GM12878 (cell line): ENCODE data around the gene MYO15A. TPM values are rescaled to one million over a fixed set of nuclear protein-coding genes. Genes with fewer than 3 reads are reported as not detected.

Experiments used
- ATAC-seq: fragments of 200-7000 bp; cut with Tn5 transposase; 3 replicates; pipeline ENCODE4 v1.9.1; 2020; ENCODE audit warnings: mild to moderate bottlenecking, moderate library complexity
- BruUV-seq: library from RNA; stranded (reverse); fragments of 400-500 nt; replicated peaks from 2 replicates; lab custom pipeline; 2021; lab: Mats Ljungman, UMichigan
- CTCF ChIA-PET: fragments of 300-600 bp; sonication (Branson Sonifier 250); formaldehyde crosslinking; extraction: SDS; loops from one replicate; lab custom pipeline; 2021; ENCODE audit warnings: inconsistent platforms; lab: Yijun Ruan, JAX
- POLR2A ChIA-PET: fragments of 350-600 bp; formaldehyde crosslinking; extraction: SDS; loops from one replicate; lab custom pipeline; 2021; ENCODE audit warnings: inconsistent platforms; lab: Charles Lee
- RAD21 ChIA-PET: fragments of 300-600 bp; sonication (Branson Sonifier 250); formaldehyde crosslinking; loops from one replicate; lab custom pipeline; 2023; ENCODE audit warnings: antibody characterized with exemption; ENCODE audit not compliant: unreplicated experiment; lab: Charles Lee
- SMC1A ChIA-PET: fragments of 300-600 bp; sonication (Branson Sonifier 250); formaldehyde crosslinking; loops from one replicate; lab custom pipeline; 2023; ENCODE audit not compliant: unreplicated experiment, uncharacterized antibody; lab: Charles Lee
- DNase-seq: peaks from one replicate; pipeline ENCODE4 v3.0.0-alpha.2; 2011; ENCODE audit warnings: low read depth, low spot score
- FAIRE-seq: peaks from 3 replicates; lab custom pipeline; 2011; peaks lifted over from hg19 to GRCh38; lab: Jason Lieb, UNC
- H2AFZ ChIP-seq: 2 replicates; pipeline ENCODE4 v1.6.0; 2011; ENCODE audit warnings: low read depth, low read length, control low read depth; ENCODE audit not compliant: control insufficient read depth
- H3K27ac ChIP-seq: 2 replicates; pipeline ENCODE4 v1.5.1; 2011; ENCODE audit warnings: control low read depth; ENCODE audit not compliant: control insufficient read depth, insufficient read depth
- H3K27me3 ChIP-seq, 2 experiments: replicated peaks in 1 of 2; 2 replicates each; pipeline versions ENCODE4 v1.6.0 to v1.6.1; 2011; ENCODE audit warnings: low read length in 1 of 2; ENCODE audit not compliant: control insufficient read depth in 2 of 2, insufficient read depth in 2 of 2
- H3K36me3 ChIP-seq, 2 experiments: 2 replicates each; pipeline ENCODE4 v1.5.1; 2011; ENCODE audit warnings: low read length in 1 of 2; ENCODE audit not compliant: control insufficient read depth in 2 of 2, insufficient read depth in 2 of 2
- H3K4me1 ChIP-seq: 2 replicates; pipeline ENCODE4 v1.6.1; 2011; ENCODE audit warnings: mild to moderate bottlenecking, low read length, moderate library complexity, mixed read lengths; ENCODE audit not compliant: control insufficient read depth, insufficient read depth
- H3K4me2 ChIP-seq: 2 replicates; pipeline ENCODE4 v1.6.0; 2011; ENCODE audit warnings: control low read depth; ENCODE audit not compliant: control insufficient read depth, insufficient read depth
- H3K4me3 ChIP-seq: fragments of 200-600 bp; sonication (generic); 2 replicates; pipeline ENCODE4 v1.5.1; 2016
- H3K79me2 ChIP-seq: 2 replicates; pipeline ENCODE4 v1.6.0; 2011; ENCODE audit warnings: low read length; ENCODE audit not compliant: control insufficient read depth, insufficient read depth
- H3K9ac ChIP-seq: 2 replicates; pipeline ENCODE4 v1.8.0; 2011; ENCODE audit warnings: low read length, control low read depth, mixed read lengths; ENCODE audit not compliant: control insufficient read depth, insufficient read depth
- H3K9me3 ChIP-seq: replicated peaks from 3 replicates; pipeline ENCODE4 v1.5.1; 2011; ENCODE audit warnings: mild to moderate bottlenecking, low read length; ENCODE audit not compliant: control insufficient read depth, insufficient read depth
- H4K20me1 ChIP-seq: 2 replicates; pipeline ENCODE4 v1.6.0; 2011; ENCODE audit not compliant: control insufficient read depth, insufficient read depth
- ASH2L ChIP-seq: fragments of 300-600, 200-600 bp; sonication (generic); IDR thresholded peaks from 2 replicates; pipeline ENCODE4 v1.6.1; 2017; ENCODE audit warnings: low read depth, mild to moderate bottlenecking, borderline replicate concordance
- ATF7 ChIP-seq: fragments of 450-650 bp; IDR thresholded peaks from 2 replicates; pipeline ENCODE4 v1.6.1; 2016; ENCODE audit warnings: low read depth, mild to moderate bottlenecking
- CBX5 ChIP-seq: sonication (generic); IDR thresholded peaks from 2 replicates; pipeline ENCODE4 v1.6.1; 2016; ENCODE audit warnings: low read depth, moderate library complexity, mild to moderate bottlenecking, inconsistent platforms
- CHD2 ChIP-seq: IDR thresholded peaks from 2 replicates; pipeline ENCODE4 v1.6.1; 2011; ENCODE audit warnings: low read depth, low read length, improper control_type of control experiment, borderline replicate concordance
- E2F4 ChIP-seq: IDR thresholded peaks from 2 replicates; pipeline ENCODE4 v1.6.1; 2012; ENCODE audit warnings: low read depth, low read length, improper control_type of control experiment
- RAD51 ChIP-seq: fragments of 450-650 bp; IDR thresholded peaks from 2 replicates; pipeline ENCODE4 v1.6.1; 2016; ENCODE audit warnings: moderate library complexity, mild to moderate bottlenecking, inconsistent platforms
- SIN3A ChIP-seq: IDR thresholded peaks from 2 replicates; pipeline ENCODE4 v1.6.1; 2012; ENCODE audit warnings: low read depth, low read length, improper control_type of control experiment
- SPI1 ChIP-seq: IDR thresholded peaks from 2 replicates; pipeline ENCODE4 v1.6.1; 2011; ENCODE audit warnings: low read depth, mild to moderate bottlenecking, low read length, moderate library complexity, borderline replicate concordance; ENCODE audit not compliant: insufficient read depth
- ZNF687 ChIP-seq: fragments of 450-650 bp; IDR thresholded peaks from 2 replicates; pipeline ENCODE4 v1.6.1; 2017; ENCODE audit warnings: mild to moderate bottlenecking, moderate library complexity
- ZSCAN29 ChIP-seq: fragments of 450-650 bp; IDR thresholded peaks from 2 replicates; pipeline ENCODE4 v1.6.1; 2017; ENCODE audit warnings: mild to moderate bottlenecking, moderate library complexity
- WGBS: methylation state at CpG from one replicate; pipeline ENCODE4 v1.1.6; 2016; ENCODE audit warnings: low lambda C conversion rate; ENCODE audit not compliant: insufficient replicate concordance, insufficient coverage; ENCODE audit errors: missing lambda C conversion rate; 5-methylcytosine and 5-hydroxymethylcytosine counted together
- in situ Hi-C: fragments of 300-500 bp; cut with MboI; formaldehyde crosslinking; loops from 9 replicates; pipeline ENCODE4 v1.14.3; 2018; ENCODE audit warnings: mixed read lengths
- intact Hi-C: fragments of 100-400 bp; cut with micrococcal nuclease; formaldehyde crosslinking; loops from one replicate; pipeline ENCODE4 v1.14.2; 2022; ENCODE audit not compliant: unreplicated experiment
- polyA plus RNA-seq, 11 experiments: library from polyadenylated mRNA; depleted of rRNA in 4 of 11; unstranded in 6 of 11; stranded (reverse) in 5 of 11; fragments of >200 nt; fragmentation: Nextera tagmentation in 4 of 11; fragmentation: Illumina TruSeq in 1 of 11; extraction: Ambion mirVana in 4 of 11; extraction: Trizol in 1 of 11; gene quantifications; 1 replicate in 1 of 11; 2 replicates in 10 of 11; pipeline versions ENCODE4 v1.2.1 to v1.2.3, GENCODE V29; 2011 to 2016; ENCODE audit warnings: inconsistent platforms in 2 of 11, missing spikeins in 2 of 11, low read depth in 1 of 11
- total RNA-seq, 4 experiments: library from RNA; depleted of rRNA in 3 of 4; stranded (reverse); fragments of >200 nt in 3 of 4; fragmentation: Illumina TruSeq in 1 of 4; extraction: Trizol in 1 of 4; gene quantifications; 2 replicates each; pipeline versions ENCODE4 v1.2.1 to v1.2.3, GENCODE V29; 2013 to 2021
- TF ChIP-seq, protein P1 (sequence below): IDR thresholded peaks from 2 replicates; pipeline ENCODE4 v1.6.1; 2011; ENCODE audit warnings: borderline replicate concordance, low read depth, mild to moderate bottlenecking, moderate library complexity, low read length; ENCODE audit not compliant: insufficient read depth, poor library complexity, severe bottlenecking
- TF ChIP-seq, protein P2 (sequence below): fragments of 450-650 bp; formaldehyde crosslinking; IDR thresholded peaks from 2 replicates; pipeline ENCODE4 v1.4.0; 2022; ENCODE audit warnings: mild to moderate bottlenecking, moderate library complexity

Gene MYO15A
- total and polyA plus RNA-seq, 10 of the 15 experiments (the other 5 are each of a cell fraction or from before 2014, with no cell fraction given) = 0.03 to 0.77 (median 0.21) TPM; not detected in 4

- TF ChIP-seq, protein P1, sequence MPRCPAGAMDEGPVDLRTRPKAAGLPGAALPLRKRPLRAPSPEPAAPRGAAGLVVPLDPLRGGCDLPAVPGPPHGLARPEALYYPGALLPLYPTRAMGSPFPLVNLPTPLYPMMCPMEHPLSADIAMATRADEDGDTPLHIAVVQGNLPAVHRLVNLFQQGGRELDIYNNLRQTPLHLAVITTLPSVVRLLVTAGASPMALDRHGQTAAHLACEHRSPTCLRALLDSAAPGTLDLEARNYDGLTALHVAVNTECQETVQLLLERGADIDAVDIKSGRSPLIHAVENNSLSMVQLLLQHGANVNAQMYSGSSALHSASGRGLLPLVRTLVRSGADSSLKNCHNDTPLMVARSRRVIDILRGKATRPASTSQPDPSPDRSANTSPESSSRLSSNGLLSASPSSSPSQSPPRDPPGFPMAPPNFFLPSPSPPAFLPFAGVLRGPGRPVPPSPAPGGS = no peak
- TF ChIP-seq CHD2 (no peak), RAD51 (no peak), SPI1 (no peak)
These were observed 117.9 kb downstream of the MYO15A start (continued) for GRCh38 chr17:18226284-18226945.

GRCh38 chr17:18227635-18228034 lies 119.1 kb downstream of the MYO15A start:
- Histone ChIP-seq H3K36me3 (no peaks in the 10 kb centered on the region), H2AFZ (no peak overlapping the region), H3K79me2 (no peaks in the 10 kb centered on the region), H3K9me3 (no peaks in the 10 kb centered on the region), H3K4me1 (no peaks in the 10 kb centered on the region), H4K20me1 (no peaks in the 10 kb centered on the region), H3K4me3 (no peak overlapping the region), H3K27ac (no peak overlapping the region), H3K27me3 (no peaks in the 10 kb centered on the region), H3K4me2 (no peak overlapping the region), H3K9ac (no peak overlapping the region)
- DNase-seq = no peak
- RAD21 ChIA-PET = no interaction called here
- SMC1A ChIA-PET = no interaction called here
- ATAC-seq = no peak
- POLR2A ChIA-PET = no interaction called here
- no peak for FAIRE-seq
- CTCF ChIA-PET = no interaction called here
- in situ Hi-C loops (no loop called here), intact Hi-C loops (loop anchor here (2.0 to 5.0 kb wide), 2 partner anchors 33 to 45 kb away; partner anchors contain the start of genes ALKBH5 and MIEF2)
- WGBS = 95% methylated on average over 5 of the region's 5 CpGs
- no TSS peak for BruUV-seq
- TF ChIP-seq E2F4 = no peak
- no peak for TF ChIP-seq ASH2L
- no peak for TF ChIP-seq ZSCAN29
- TF ChIP-seq, protein P2, sequence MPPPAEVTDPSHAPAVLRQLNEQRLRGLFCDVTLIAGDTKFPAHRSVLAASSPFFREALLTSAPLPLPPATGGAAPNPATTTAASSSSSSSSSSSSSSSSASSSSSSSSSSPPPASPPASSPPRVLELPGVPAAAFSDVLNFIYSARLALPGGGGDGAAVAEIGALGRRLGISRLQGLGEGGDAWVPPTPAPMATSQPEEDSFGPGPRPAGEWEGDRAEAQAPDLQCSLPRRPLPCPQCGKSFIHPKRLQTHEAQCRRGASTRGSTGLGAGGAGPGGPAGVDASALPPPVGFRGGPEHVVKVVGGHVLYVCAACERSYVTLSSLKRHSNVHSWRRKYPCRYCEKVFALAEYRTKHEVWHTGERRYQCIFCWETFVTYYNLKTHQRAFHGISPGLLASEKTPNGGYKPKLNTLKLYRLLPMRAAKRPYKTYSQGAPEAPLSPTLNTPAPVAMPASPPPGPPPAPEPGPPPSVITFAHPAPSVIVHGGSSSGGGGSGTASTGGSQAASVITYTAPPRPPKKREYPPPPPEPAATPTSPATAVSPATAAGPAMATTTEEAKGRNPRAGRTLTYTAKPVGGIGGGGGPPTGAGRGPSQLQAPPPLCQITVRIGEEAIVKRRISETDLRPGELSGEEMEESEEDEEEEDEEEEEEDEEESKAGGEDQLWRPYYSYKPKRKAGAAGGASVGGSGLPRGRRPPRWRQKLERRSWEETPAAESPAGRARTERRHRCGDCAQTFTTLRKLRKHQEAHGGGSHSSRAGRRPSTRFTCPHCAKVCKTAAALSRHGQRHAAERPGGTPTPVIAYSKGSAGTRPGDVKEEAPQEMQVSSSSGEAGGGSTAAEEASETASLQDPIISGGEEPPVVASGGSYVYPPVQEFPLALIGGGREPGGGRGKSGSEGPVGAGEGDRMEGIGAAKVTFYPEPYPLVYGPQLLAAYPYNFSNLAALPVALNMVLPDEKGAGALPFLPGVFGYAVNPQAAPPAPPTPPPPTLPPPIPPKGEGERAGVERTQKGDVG = no peak
- TF ChIP-seq SIN3A = no peak
- no peak for TF ChIP-seq ATF7
- TF ChIP-seq ZNF687 = no peak
- TF ChIP-seq CBX5 = no peak
